ENCODE data around the gene MAPK8IP3.

Gene MAPK8IP3

GRCh38 chr16:1734123-1734522 is 28.1 kb downstream of the MAPK8IP3 start:
- Mint-ChIP-seq H3K27ac (no peak overlapping the region), H3K9me3 (no peaks in the 10 kb centered on the region), H3K4me1 (no peaks in the 10 kb centered on the region), H3K4me3 (no peak overlapping the region), H3K36me3 (peaks cover 20% of the 10 kb centered on the region)
- ATAC-seq (no peak), DNase-seq (ENCODE audit: low spot score in 2 of 2) (no peak)

GRCh38 chr16:1734816-1735215 is 28.8 kb downstream of the MAPK8IP3 start:
- H3K36me3 Mint-ChIP-seq = peaks cover 15% of the 10 kb centered on the region
- DNase-seq (ENCODE audit: low spot score in 2 of 2) (no peak), ATAC-seq (no peak)
- H3K9me3 Mint-ChIP-seq = no peaks in the 10 kb centered on the region
- no peaks in the 10 kb centered on the region for H3K4me1 Mint-ChIP-seq
- no peak overlapping the region for H3K4me3 Mint-ChIP-seq
- H3K27ac Mint-ChIP-seq = no peak overlapping the region

GRCh38 chr16:1740234-1740633 is 34.2 kb downstream of the MAPK8IP3 start:
- Mint-ChIP-seq H3K36me3 (peaks cover 17% of the 10 kb centered on the region), H3K4me3 (no peak overlapping the region), H3K9me3 (no peaks in the 10 kb centered on the region), H3K4me1 (no peaks in the 10 kb centered on the region), H3K27ac (no peak overlapping the region)
- ATAC-seq (no peak), DNase-seq (ENCODE audit: low spot score in 2 of 2) (no peak)

- no peaks in the 10 kb centered on the region for H3K9me3 Mint-ChIP-seq
- no peak for DNase-seq (ENCODE audit: low spot score in 2 of 2)
- no peak overlapping the region for H3K4me3 Mint-ChIP-seq
- peaks cover 17% of the 10 kb centered on the region for H3K36me3 Mint-ChIP-seq
- H3K4me1 Mint-ChIP-seq = no peaks in the 10 kb centered on the region
- peak overlapping the region; percentile 70 for H3K27ac Mint-ChIP-seq
- ATAC-seq = no peak
Measured at GRCh38 chr16:1740781-1741490, 34.9 kb downstream of the MAPK8IP3 start.

GRCh38 chr16:1741553-1742165 is 35.7 kb downstream of the MAPK8IP3 start:
- no peak overlapping the region for H3K4me3 Mint-ChIP-seq
- ATAC-seq (no peak), DNase-seq (ENCODE audit: low spot score in 2 of 2) (no peak)
- H3K4me1 Mint-ChIP-seq = no peaks in the 10 kb centered on the region
- H3K9me3 Mint-ChIP-seq = no peaks in the 10 kb centered on the region
- H3K36me3 Mint-ChIP-seq = peaks cover 17% of the 10 kb centered on the region
- no peak overlapping the region for H3K27ac Mint-ChIP-seq

GRCh38 chr16:1743376-1744337 is 37.7 kb downstream of the MAPK8IP3 start:
- no peaks in the 10 kb centered on the region for H3K4me1 Mint-ChIP-seq
- peaks cover 31% of the 10 kb centered on the region for H3K36me3 Mint-ChIP-seq
- H3K27ac Mint-ChIP-seq = no peak overlapping the region
- H3K9me3 Mint-ChIP-seq = no peaks in the 10 kb centered on the region
- ATAC-seq = no peak
- DNase-seq (ENCODE audit: low spot score in 2 of 2) = no peak
- H3K4me3 Mint-ChIP-seq = no peak overlapping the region

- ATAC-seq (no peak), DNase-seq (ENCODE audit: low spot score in 2 of 2) (no peak)
- H3K4me1 Mint-ChIP-seq = no peaks in the 10 kb centered on the region
- H3K36me3 Mint-ChIP-seq = peaks cover 31% of the 10 kb centered on the region
- H3K4me3 Mint-ChIP-seq = no peak overlapping the region
- peak overlapping the region; percentile 20 for H3K27ac Mint-ChIP-seq
- H3K9me3 Mint-ChIP-seq = no peaks in the 10 kb centered on the region
Measured at GRCh38 chr16:1744338-1744840, 38.4 kb downstream of the MAPK8IP3 start.

GRCh38 chr16:1745181-1745899 is 39.3 kb downstream of the MAPK8IP3 start:
- H3K27ac Mint-ChIP-seq = peak overlapping the region; percentile 20
- H3K4me1 Mint-ChIP-seq = no peaks in the 10 kb centered on the region
- ATAC-seq = no peak
- peaks cover 39% of the 10 kb centered on the region for H3K36me3 Mint-ChIP-seq
- no peaks in the 10 kb centered on the region for H3K9me3 Mint-ChIP-seq
- no peak overlapping the region for H3K4me3 Mint-ChIP-seq
- DNase-seq (ENCODE audit: low spot score in 2 of 2) = no peak

GRCh38 chr16:1745900-1746692 is 40.1 kb downstream of the MAPK8IP3 start:
- no peak for ATAC-seq
- DNase-seq (ENCODE audit: low spot score in 2 of 2) = no peak
- no peak overlapping the region for H3K4me3 Mint-ChIP-seq
- peaks cover 46% of the 10 kb centered on the region for H3K36me3 Mint-ChIP-seq
- no peaks in the 10 kb centered on the region for H3K4me1 Mint-ChIP-seq
- H3K9me3 Mint-ChIP-seq = no peaks in the 10 kb centered on the region
- H3K27ac Mint-ChIP-seq = no peak overlapping the region

GRCh38 chr16:1746693-1747195 is 40.7 kb downstream of the MAPK8IP3 start:
- no peak for ATAC-seq
- Mint-ChIP-seq H3K27ac (no peak overlapping the region), H3K36me3 (peaks cover 51% of the 10 kb centered on the region), H3K9me3 (no peaks in the 10 kb centered on the region), H3K4me3 (no peak overlapping the region), H3K4me1 (no peaks in the 10 kb centered on the region)
- no peak for DNase-seq (ENCODE audit: low spot score in 2 of 2)

- DNase-seq (ENCODE audit: low spot score in 2 of 2) (no peak), ATAC-seq (no peak)
- Mint-ChIP-seq H3K9me3 (no peaks in the 10 kb centered on the region), H3K4me1 (no peaks in the 10 kb centered on the region), H3K36me3 (peaks cover 63% of the 10 kb centered on the region), H3K4me3 (no peak overlapping the region), H3K27ac (no peak overlapping the region)
Measured at GRCh38 chr16:1747934-1748333, 41.9 kb downstream of the MAPK8IP3 start.

GRCh38 chr16:1749152-1750117 is 43.4 kb downstream of the MAPK8IP3 start:
- Mint-ChIP-seq H3K4me1 (no peaks in the 10 kb centered on the region), H3K27ac (no peak overlapping the region), H3K36me3 (peaks cover 65% of the 10 kb centered on the region), H3K4me3 (no peak overlapping the region), H3K9me3 (no peaks in the 10 kb centered on the region)
- DNase-seq (ENCODE audit: low spot score in 2 of 2) (no peak), ATAC-seq (peak; percentile 49)

- Mint-ChIP-seq H3K4me3 (no peak overlapping the region), H3K4me1 (peaks cover 11% of the 10 kb centered on the region), H3K9me3 (no peaks in the 10 kb centered on the region), H3K27ac (no peak overlapping the region), H3K36me3 (peaks cover 72% of the 10 kb centered on the region)
- ATAC-seq = no peak
- DNase-seq (ENCODE audit: low spot score in 2 of 2) = no peak
Measured at GRCh38 chr16:1751946-1752345, 46.0 kb downstream of the MAPK8IP3 start.

Data from stimulated activated effector memory CD8-positive, alpha-beta T cell treated with anti-CD3 and anti-CD28 coated beads, Interleukin-12 subunit alpha, Interleukin-12 subunit beta, amount 100 ng/mL, for 72 hours (primary cell).